ENCODE data around the gene C6orf89.
A peak's percentile ranks its signal among the peaks of the same experiment; 100 is the strongest.

Gene C6orf89

GRCh38 chr6:36885461-36886401 lies at the start of gene C6orf89:
C6orf89 (plus strand) TSS chr6:36885952; CDS start chr6:36899445, 13,493 bp downstream.
- peak; percentile 88 for DNase-seq (ENCODE audit: low spot score)

- no peak for DNase-seq (ENCODE audit: low spot score)
Observed at GRCh38 chr6:36836111-36837021, 49.4 kb upstream of the C6orf89 start.

GRCh38 chr6:36837022-36837339 lies 48.8 kb upstream of the C6orf89 start:
- DNase-seq (ENCODE audit: low spot score) = no peak

GRCh38 chr6:36837686-36838085 lies 48.1 kb upstream of the C6orf89 start:
- no peak for DNase-seq (ENCODE audit: low spot score)

- no peak for DNase-seq (ENCODE audit: low spot score)
Observed at GRCh38 chr6:36838896-36839748, 46.6 kb upstream of the C6orf89 start, which contains the start of gene CPNE5. CPNE5 (minus strand) TSS chr6:36839444; CDS start chr6:36839377, 67 bp downstream.

- peak; percentile 57 for DNase-seq (ENCODE audit: low spot score)
Observed at GRCh38 chr6:36839749-36840431, 45.9 kb upstream of the C6orf89 start.

- no peak for DNase-seq (ENCODE audit: low spot score)
Observed at GRCh38 chr6:36840432-36841403, 45.0 kb upstream of the C6orf89 start.

- DNase-seq (ENCODE audit: low spot score) = no peak
Observed at GRCh38 chr6:36841756-36842155, 44.0 kb upstream of the C6orf89 start.

- no peak for DNase-seq (ENCODE audit: low spot score)
Observed at GRCh38 chr6:36843170-36843569, 42.6 kb upstream of the C6orf89 start.

- DNase-seq (ENCODE audit: low spot score) = no peak
Observed at GRCh38 chr6:36844232-36845170, 41.3 kb upstream of the C6orf89 start.

GRCh38 chr6:36845233-36845632 lies 40.5 kb upstream of the C6orf89 start:
- no peak for DNase-seq (ENCODE audit: low spot score)

- no peak for DNase-seq (ENCODE audit: low spot score)
Observed at GRCh38 chr6:36847152-36847551, 38.6 kb upstream of the C6orf89 start.

- no peak for DNase-seq (ENCODE audit: low spot score)
Observed at GRCh38 chr6:36847991-36848390, 37.8 kb upstream of the C6orf89 start.

GRCh38 chr6:36848658-36849441 lies 36.9 kb upstream of the C6orf89 start:
- no peak for DNase-seq (ENCODE audit: low spot score)

GRCh38 chr6:36850021-36850420 lies 35.7 kb upstream of the C6orf89 start:
- DNase-seq (ENCODE audit: low spot score) = no peak

GRCh38 chr6:36851149-36851614 lies 34.6 kb upstream of the C6orf89 start:
- peak; percentile 64 for DNase-seq (ENCODE audit: low spot score)

GRCh38 chr6:36851626-36852025 lies 34.1 kb upstream of the C6orf89 start:
- DNase-seq (ENCODE audit: low spot score) = no peak

All from hepatic stellate cell (primary cell).